Neural crest cell (in vitro differentiated cells): ENCODE measurements around the gene ATP6AP1. TPM values are rescaled to one million over a fixed set of nuclear protein-coding genes. Genes with fewer than 3 reads are reported as not detected.

ENCODE experiments used
- DNase-seq: peaks from one replicate; pipeline ENCODE4 v3.0.0; 2021; ENCODE audit warnings: low read depth, mixed read lengths, low spot score
- H3K27ac Mint-ChIP-seq: one replicate; pipeline ENCODE4 v1.8.0; 2021; ENCODE audit warnings: mild to moderate bottlenecking, mixed read lengths; ENCODE audit not compliant: unreplicated experiment
- H3K27me3 Mint-ChIP-seq: 2 replicates; pipeline ENCODE4 v1.8.0; 2021; ENCODE audit warnings: low read depth, mild to moderate bottlenecking, mixed read lengths
- H3K36me3 Mint-ChIP-seq: 2 replicates; pipeline ENCODE4 v1.8.0; 2021; ENCODE audit warnings: low read depth, mild to moderate bottlenecking, mixed read lengths
- H3K4me1 Mint-ChIP-seq: 2 replicates; pipeline ENCODE4 v1.8.0; 2021; ENCODE audit warnings: mixed read lengths
- H3K4me3 Mint-ChIP-seq: one replicate; pipeline ENCODE4 v1.8.0; 2021; ENCODE audit warnings: mild to moderate bottlenecking, mixed read lengths
- H3K9me3 Mint-ChIP-seq: 2 replicates; pipeline ENCODE4 v1.8.0; 2021; ENCODE audit warnings: mixed read lengths
- total RNA-seq: library from RNA; stranded (reverse); gene quantifications from 2 replicates; pipeline ENCODE4 v1.2.1, GENCODE V29; 2021
- TF ChIP-seq, protein P1 (sequence below): fragments of 200-600 bp; sonication (generic); conservative IDR thresholded peaks from 2 replicates; pipeline ENCODE4 v1.5.0; 2021; ENCODE audit warnings: antibody characterized with exemption, mild to moderate bottlenecking

ATP6AP1 gene
- total RNA-seq, 1 donor from 2014 or later = 79.8 TPM

DNA sequence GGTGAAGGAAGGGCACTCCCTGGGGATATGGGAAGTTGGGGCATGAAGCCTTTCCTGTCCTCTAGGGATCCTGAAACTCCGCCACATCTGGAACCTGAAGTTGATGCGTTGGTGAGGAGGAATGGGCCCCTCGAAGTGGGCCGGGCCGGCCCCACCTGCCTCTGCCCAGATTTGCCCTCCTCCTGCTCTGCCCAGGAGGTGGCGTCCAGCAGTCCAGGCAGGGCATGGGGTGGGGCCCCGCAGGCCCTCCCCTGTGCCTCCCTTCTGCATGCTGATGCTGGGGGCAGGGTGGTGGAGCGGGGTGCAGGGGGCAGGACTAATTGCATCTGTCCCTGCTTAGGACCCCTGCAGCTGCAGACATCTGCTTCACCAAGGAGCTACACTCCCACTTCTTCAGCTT is 15.3 kb upstream of the ATP6AP1 start:
- TF ChIP-seq, protein P1, sequence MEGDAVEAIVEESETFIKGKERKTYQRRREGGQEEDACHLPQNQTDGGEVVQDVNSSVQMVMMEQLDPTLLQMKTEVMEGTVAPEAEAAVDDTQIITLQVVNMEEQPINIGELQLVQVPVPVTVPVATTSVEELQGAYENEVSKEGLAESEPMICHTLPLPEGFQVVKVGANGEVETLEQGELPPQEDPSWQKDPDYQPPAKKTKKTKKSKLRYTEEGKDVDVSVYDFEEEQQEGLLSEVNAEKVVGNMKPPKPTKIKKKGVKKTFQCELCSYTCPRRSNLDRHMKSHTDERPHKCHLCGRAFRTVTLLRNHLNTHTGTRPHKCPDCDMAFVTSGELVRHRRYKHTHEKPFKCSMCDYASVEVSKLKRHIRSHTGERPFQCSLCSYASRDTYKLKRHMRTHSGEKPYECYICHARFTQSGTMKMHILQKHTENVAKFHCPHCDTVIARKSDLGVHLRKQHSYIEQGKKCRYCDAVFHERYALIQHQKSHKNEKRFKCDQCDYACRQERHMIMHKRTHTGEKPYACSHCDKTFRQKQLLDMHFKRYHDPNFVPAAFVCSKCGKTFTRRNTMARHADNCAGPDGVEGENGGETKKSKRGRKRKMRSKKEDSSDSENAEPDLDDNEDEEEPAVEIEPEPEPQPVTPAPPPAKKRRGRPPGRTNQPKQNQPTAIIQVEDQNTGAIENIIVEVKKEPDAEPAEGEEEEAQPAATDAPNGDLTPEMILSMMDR = no peak
- H3K9me3 Mint-ChIP-seq = no peaks in the 10 kb centered on the region
- peaks cover 10% of the 10 kb centered on the region for H3K36me3 Mint-ChIP-seq
- no peaks in the 10 kb centered on the region for H3K27me3 Mint-ChIP-seq
- H3K4me1 Mint-ChIP-seq = peaks cover 13% of the 10 kb centered on the region
- no peak overlapping the region for H3K27ac Mint-ChIP-seq
- H3K4me3 Mint-ChIP-seq = no peak overlapping the region
- DNase-seq = no peak

DNA sequence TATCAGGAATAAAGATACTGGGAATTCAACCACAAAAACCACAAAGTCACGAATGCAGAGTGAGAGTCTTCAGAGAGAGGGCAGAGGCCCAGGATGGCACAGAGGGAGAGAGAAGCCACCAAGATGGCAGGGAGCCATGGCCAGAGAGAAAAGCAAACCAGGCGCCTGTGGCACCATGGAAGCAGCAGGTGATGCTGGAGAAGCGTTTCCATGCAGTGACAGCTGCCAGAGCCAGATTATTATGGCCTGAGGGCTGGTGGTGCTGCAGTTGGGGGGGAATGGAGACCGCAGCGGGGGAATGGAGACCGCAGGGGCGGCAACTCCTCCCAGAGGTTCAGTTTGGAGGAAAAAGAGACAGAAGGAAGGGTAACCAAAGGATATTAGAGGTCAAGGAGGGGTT is 11.3 kb upstream of the ATP6AP1 start:
- TF ChIP-seq, protein P1 = no peak
- Mint-ChIP-seq H3K36me3 (peaks cover 3% of the 10 kb centered on the region), H3K4me1 (no peaks in the 10 kb centered on the region), H3K4me3 (no peak overlapping the region), H3K27ac (no peak overlapping the region), H3K27me3 (no peaks in the 10 kb centered on the region), H3K9me3 (no peaks in the 10 kb centered on the region)
- DNase-seq = no peak

DNA sequence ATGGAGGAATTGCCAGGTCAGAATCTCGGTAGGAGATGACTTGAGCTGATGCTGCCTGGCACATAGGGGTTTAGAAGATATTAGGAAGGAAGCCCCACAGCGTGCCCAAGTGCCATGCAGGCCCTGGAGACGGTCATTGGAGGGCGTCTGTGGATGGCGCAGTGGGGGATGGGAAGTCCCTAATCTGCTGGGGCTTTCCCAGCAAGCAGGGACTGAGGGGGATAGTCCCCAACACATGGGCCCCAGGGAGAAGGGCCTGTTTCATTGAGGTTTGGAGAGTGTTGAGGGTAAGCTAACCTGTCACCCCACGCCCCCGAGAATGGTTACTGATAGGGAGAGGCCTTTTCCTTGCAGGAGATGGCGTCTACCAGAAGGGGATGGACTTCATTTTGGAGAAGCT is 9.3 kb upstream of the ATP6AP1 start:
- H3K9me3 Mint-ChIP-seq = no peaks in the 10 kb centered on the region
- no peak overlapping the region for H3K27ac Mint-ChIP-seq
- H3K36me3 Mint-ChIP-seq = peaks cover 3% of the 10 kb centered on the region
- H3K4me1 Mint-ChIP-seq = peaks cover 4% of the 10 kb centered on the region
- H3K27me3 Mint-ChIP-seq = no peaks in the 10 kb centered on the region
- TF ChIP-seq, protein P1 = no peak
- no peak overlapping the region for H3K4me3 Mint-ChIP-seq
- DNase-seq = no peak

DNA sequence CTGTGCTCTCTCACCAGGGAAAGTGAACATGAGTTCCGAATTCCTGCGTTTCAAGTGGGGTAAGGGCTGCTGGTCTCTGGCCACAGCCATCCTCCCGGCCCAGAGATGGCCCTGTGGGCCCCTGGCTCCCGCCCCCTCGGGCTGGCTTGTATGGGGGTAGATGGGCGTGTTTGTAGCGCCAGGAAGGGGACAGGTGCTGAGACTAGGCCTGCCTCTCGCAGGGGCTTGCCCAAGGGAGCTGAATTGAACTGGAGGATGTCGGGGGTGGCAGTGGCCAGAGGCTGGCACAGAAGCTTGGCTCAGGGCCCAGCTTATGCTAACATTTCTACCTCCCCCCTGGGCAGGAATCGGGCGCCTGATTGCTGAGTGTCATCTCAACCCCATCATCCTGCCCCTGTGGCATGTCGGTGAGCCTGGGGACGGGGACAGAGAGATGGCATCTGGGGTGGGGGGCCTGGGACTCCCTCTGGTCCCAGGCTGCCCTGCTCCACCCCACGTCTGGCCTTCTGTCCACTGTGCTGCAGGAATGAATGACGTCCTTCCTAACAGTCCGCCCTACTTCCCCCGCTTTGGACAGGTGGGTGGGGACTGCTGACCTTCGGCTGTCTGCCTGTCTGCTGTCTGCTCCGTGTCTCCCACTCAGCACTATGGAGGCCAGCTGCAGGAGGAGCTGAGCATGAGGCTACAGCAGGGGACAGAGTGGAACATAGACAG is 8.6 kb upstream of the ATP6AP1 start:
- TF ChIP-seq, protein P1 = no peak
- H3K27me3 Mint-ChIP-seq = no peaks in the 10 kb centered on the region
- no peak overlapping the region for H3K27ac Mint-ChIP-seq
- H3K36me3 Mint-ChIP-seq = peaks cover 3% of the 10 kb centered on the region
- no peak overlapping the region for H3K4me3 Mint-ChIP-seq
- DNase-seq = no peak
- H3K4me1 Mint-ChIP-seq = peaks cover 8% of the 10 kb centered on the region
- no peaks in the 10 kb centered on the region for H3K9me3 Mint-ChIP-seq

DNA sequence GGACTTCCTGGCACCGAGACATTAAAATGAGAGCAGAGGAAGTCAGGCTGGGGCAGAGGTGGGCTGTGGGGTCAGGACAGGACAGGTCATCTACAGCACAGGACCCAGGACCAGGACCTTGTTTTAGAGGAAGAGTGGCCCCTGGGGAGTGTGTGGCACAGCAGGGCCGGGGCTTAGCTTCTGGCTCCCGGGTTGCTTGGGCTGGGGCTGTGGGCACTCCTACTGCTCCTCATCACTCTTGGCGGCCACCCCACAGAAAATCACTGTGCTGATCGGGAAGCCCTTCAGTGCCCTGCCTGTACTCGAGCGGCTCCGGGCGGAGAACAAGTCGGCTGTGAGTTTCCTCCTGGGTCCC is 8.1 kb upstream of the ATP6AP1 start:
- no peak for DNase-seq
- Mint-ChIP-seq H3K4me3 (no peak overlapping the region), H3K27ac (no peak overlapping the region), H3K36me3 (peaks cover under 1% of the 10 kb centered on the region), H3K27me3 (no peaks in the 10 kb centered on the region), H3K9me3 (no peaks in the 10 kb centered on the region), H3K4me1 (peaks cover 8% of the 10 kb centered on the region)
- TF ChIP-seq, protein P1 = no peak
